Measurements from ENCODE around the gene CXorf58. TPM values are rescaled to one million over a fixed set of nuclear protein-coding genes. Genes with fewer than 3 reads are reported as not detected.

The CXorf58 gene
- total RNA-seq, 1 donor, result not detected

DNA sequence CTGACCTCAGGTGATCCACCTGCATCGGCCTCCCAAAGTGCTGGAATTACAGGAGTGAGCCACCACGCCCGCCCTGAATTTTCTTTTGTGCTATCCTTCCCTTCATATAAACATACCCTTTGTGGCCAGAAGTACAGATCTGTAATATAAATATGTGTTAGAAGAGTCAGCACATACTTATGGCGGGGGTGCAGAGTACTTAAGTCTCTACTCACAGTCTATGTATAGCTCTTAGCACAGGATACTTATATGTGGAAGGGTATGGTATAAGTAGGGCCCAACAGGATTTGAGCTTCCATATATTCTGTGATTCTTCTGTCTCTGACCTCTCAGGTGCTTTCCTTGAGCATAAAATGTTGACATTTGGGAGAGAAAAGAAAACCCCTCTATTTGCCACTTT is 18.2 kb downstream of the CXorf58 start:
- Histone ChIP-seq H3K4me1 (ENCODE audit: insufficient read depth, low read length) (no peaks in the 10 kb centered on the region), H4K20me1 (ENCODE audit: insufficient read depth, low read length) (no peaks in the 10 kb centered on the region), H3K27ac (ENCODE audit: low read depth, low read length) (no peak overlapping the region), H3K36me3 (ENCODE audit: insufficient read depth, low read length) (no peaks in the 10 kb centered on the region), H3K9me3 (ENCODE audit: low read depth, low read length) (no peaks in the 10 kb centered on the region), H2AFZ (ENCODE audit: low read length) (no peak overlapping the region), H3K79me2 (ENCODE audit: insufficient read depth, low read length) (no peaks in the 10 kb centered on the region), H3K4me2 (ENCODE audit: insufficient read depth, low read length) (no peak overlapping the region), H3K27me3 (ENCODE audit: insufficient read depth, low read length) (no peaks in the 10 kb centered on the region), H3K4me3 (ENCODE audit: insufficient read depth, low read length) (no peak overlapping the region)
- TF ChIP-seq, protein P1, sequence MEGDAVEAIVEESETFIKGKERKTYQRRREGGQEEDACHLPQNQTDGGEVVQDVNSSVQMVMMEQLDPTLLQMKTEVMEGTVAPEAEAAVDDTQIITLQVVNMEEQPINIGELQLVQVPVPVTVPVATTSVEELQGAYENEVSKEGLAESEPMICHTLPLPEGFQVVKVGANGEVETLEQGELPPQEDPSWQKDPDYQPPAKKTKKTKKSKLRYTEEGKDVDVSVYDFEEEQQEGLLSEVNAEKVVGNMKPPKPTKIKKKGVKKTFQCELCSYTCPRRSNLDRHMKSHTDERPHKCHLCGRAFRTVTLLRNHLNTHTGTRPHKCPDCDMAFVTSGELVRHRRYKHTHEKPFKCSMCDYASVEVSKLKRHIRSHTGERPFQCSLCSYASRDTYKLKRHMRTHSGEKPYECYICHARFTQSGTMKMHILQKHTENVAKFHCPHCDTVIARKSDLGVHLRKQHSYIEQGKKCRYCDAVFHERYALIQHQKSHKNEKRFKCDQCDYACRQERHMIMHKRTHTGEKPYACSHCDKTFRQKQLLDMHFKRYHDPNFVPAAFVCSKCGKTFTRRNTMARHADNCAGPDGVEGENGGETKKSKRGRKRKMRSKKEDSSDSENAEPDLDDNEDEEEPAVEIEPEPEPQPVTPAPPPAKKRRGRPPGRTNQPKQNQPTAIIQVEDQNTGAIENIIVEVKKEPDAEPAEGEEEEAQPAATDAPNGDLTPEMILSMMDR (IDR thresholded peaks at IDR 0.05; ENCODE audit: extremely low read depth, low read depth, low read length), result no peak
- DNase-seq (ENCODE audit: insufficient read length, low spot score, missing footprints), result no peak

DNA sequence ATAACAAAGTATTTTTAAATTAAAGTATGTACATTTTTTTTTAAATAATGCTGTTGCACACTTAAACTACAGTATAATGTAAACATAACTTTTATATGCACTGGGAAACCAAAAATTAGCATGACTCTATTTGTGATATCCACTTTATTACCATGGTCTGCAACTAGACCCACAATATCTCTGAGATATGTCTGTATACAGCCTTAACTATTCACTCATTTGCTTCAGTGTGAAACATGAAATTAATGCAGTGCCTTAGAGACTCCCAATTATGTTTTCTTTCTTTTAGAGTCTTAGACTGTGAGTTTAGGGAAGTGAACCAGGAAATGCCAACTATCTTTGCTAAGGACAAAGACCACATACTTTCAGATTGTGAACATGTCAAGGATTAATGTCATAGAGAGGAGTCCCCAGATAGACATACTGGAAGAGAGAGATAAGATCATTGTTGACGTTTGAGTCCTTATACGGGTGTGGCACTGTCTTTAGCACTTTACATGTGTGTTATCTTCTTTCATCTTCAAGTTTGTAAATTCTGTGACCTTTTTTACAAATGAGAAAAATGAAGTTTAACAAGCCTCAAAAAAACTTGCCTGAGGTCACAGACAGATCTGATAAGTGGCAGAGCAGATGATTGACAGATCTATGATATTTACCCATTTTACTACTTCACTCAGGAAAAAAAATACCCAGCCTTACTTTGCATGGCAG is 23.2 kb downstream of the CXorf58 start:
- Histone ChIP-seq H3K27me3 (ENCODE audit: insufficient read depth, low read length) (no peaks in the 10 kb centered on the region), H2AFZ (ENCODE audit: low read length) (no peak overlapping the region), H3K4me3 (ENCODE audit: insufficient read depth, low read length) (no peak overlapping the region), H3K4me2 (ENCODE audit: insufficient read depth, low read length) (no peak overlapping the region), H3K36me3 (ENCODE audit: insufficient read depth, low read length) (no peaks in the 10 kb centered on the region), H4K20me1 (ENCODE audit: insufficient read depth, low read length) (no peaks in the 10 kb centered on the region), H3K9me3 (ENCODE audit: low read depth, low read length) (no peaks in the 10 kb centered on the region), H3K79me2 (ENCODE audit: insufficient read depth, low read length) (no peaks in the 10 kb centered on the region), H3K4me1 (ENCODE audit: insufficient read depth, low read length) (no peaks in the 10 kb centered on the region), H3K27ac (ENCODE audit: low read depth, low read length) (no peak overlapping the region)
- TF ChIP-seq, protein P1 (IDR thresholded peaks at IDR 0.05; ENCODE audit: extremely low read depth, low read depth, low read length), result no peak
- no peak for DNase-seq (ENCODE audit: insufficient read length, low spot score, missing footprints)

- H3K4me3 ChIP-seq (ENCODE audit: insufficient read depth, low read length), result no peak overlapping the region
- H3K27me3 ChIP-seq (ENCODE audit: insufficient read depth, low read length), result no peaks in the 10 kb centered on the region
- H3K36me3 ChIP-seq (ENCODE audit: insufficient read depth, low read length), result no peaks in the 10 kb centered on the region
- H3K27ac ChIP-seq (ENCODE audit: low read depth, low read length), result no peak overlapping the region
- no peaks in the 10 kb centered on the region for H4K20me1 ChIP-seq (ENCODE audit: insufficient read depth, low read length)
- H3K4me1 ChIP-seq (ENCODE audit: insufficient read depth, low read length), result no peaks in the 10 kb centered on the region
- H3K4me2 ChIP-seq (ENCODE audit: insufficient read depth, low read length), result no peak overlapping the region
- TF ChIP-seq, protein P1 (IDR thresholded peaks at IDR 0.05; ENCODE audit: extremely low read depth, low read depth, low read length), result no peak
- no peaks in the 10 kb centered on the region for H3K79me2 ChIP-seq (ENCODE audit: insufficient read depth, low read length)
- no peaks in the 10 kb centered on the region for H3K9me3 ChIP-seq (ENCODE audit: low read depth, low read length)
- no peak for DNase-seq (ENCODE audit: insufficient read length, low spot score, missing footprints)
- no peak overlapping the region for H2AFZ ChIP-seq (ENCODE audit: low read length)
Measured at GRCh38 chrX:23932046-23932445, 24.2 kb downstream of the CXorf58 start.

DNA sequence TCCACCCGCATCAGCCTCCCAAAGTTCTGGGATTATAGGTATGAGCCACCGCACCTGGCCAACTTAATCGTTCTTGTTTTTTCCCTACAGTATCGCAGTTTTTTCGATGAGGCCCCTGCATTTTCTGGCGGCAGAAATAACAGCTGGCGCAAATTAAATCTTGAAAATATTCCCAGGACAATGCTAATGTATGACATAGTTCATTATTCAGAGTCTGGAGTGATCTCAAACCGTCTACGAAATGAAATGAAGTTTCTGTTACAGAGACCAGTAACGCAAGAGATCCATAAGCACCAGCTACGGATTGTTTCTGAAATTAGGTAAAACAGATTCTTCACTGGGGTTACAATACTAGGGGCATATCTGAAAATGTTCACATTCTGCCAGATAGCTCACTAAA is 27.3 kb downstream of the CXorf58 start:
- Histone ChIP-seq H2AFZ (ENCODE audit: low read length) (no peak overlapping the region), H3K27ac (ENCODE audit: low read depth, low read length) (no peak overlapping the region), H3K4me3 (ENCODE audit: insufficient read depth, low read length) (no peak overlapping the region), H3K79me2 (ENCODE audit: insufficient read depth, low read length) (no peaks in the 10 kb centered on the region), H3K9me3 (ENCODE audit: low read depth, low read length) (no peaks in the 10 kb centered on the region), H3K4me1 (ENCODE audit: insufficient read depth, low read length) (no peaks in the 10 kb centered on the region), H3K4me2 (ENCODE audit: insufficient read depth, low read length) (no peak overlapping the region), H4K20me1 (ENCODE audit: insufficient read depth, low read length) (no peaks in the 10 kb centered on the region), H3K27me3 (ENCODE audit: insufficient read depth, low read length) (no peaks in the 10 kb centered on the region), H3K36me3 (ENCODE audit: insufficient read depth, low read length) (no peaks in the 10 kb centered on the region)
- no peak for DNase-seq (ENCODE audit: insufficient read length, low spot score, missing footprints)
- TF ChIP-seq, protein P1 (IDR thresholded peaks at IDR 0.05; ENCODE audit: extremely low read depth, low read depth, low read length), result no peak

Measured in osteoblast (primary cell).